Mucosa of descending colon (tissue), 3 donors: ENCODE data around the gene RPL26. TPM values are rescaled to one million over a fixed set of nuclear protein-coding genes. Genes with fewer than 3 reads are reported as not detected.

Experiments
- ATAC-seq: fragments of 200-7000 bp; cut with Tn5 transposase; one replicate; pipeline ENCODE4 v1.9.1; 2020; ENCODE audit warnings: mild to moderate bottlenecking, moderate library complexity
- DNase-seq, 3 donors: peaks; one replicate each; pipeline ENCODE4 v3.0.0-alpha.2; 2020
- H3K36me3 ChIP-seq: fragments of 200-600 bp; one replicate; pipeline ENCODE4 v1.8.0; 2021; ENCODE audit warnings: low read depth, mild to moderate bottlenecking
- H3K4me1 ChIP-seq: fragments of 200-600 bp; one replicate; pipeline ENCODE4 v1.8.0; 2021; ENCODE audit warnings: low read depth, mild to moderate bottlenecking
- H3K4me3 ChIP-seq: fragments of 200-600 bp; one replicate; pipeline ENCODE4 v1.8.0; 2021; ENCODE audit warnings: mild to moderate bottlenecking
- H3K9me3 ChIP-seq: fragments of 200-600 bp; one replicate; pipeline ENCODE4 v1.8.0; 2021; ENCODE audit warnings: mild to moderate bottlenecking
- intact Hi-C, 2 donors: fragments of 100-400 bp; cut with DNase I in 1 of 2; cut with micrococcal nuclease in 1 of 2; formaldehyde crosslinking; loops; one replicate each; pipeline versions ENCODE4 v1.11.0 to v1.11.1; 2022; cut with DNase I, micrococcal nuclease
- total RNA-seq, 3 donors: library from RNA; stranded (reverse); fragmentation: NEBNext Ultra II Directional in 2 of 3; extraction: Animal tissue kit (Norgen Biotek cat#: 25700) in 2 of 3; gene quantifications; one replicate each; pipeline versions ENCODE4 v1.2.1 to v1.2.4, GENCODE V29; 2021 to 2023
- TF ChIP-seq, protein P1 (sequence below): fragments of 200-600 bp; IDR thresholded peaks from one replicate; pipeline ENCODE4 v1.8.0; 2022; ENCODE audit warnings: antibody characterized with exemption, mild to moderate bottlenecking
- donor health status: DM: no; HTN: no; CAD: no; lungs with moderate emphysema.
- donor health status: DM: no; HTN: no; CAD: no.
- donor health status: DM: no; HTN: yes; CAD: no.

Gene RPL26
- total RNA-seq, 3 donors from 2014 or later = 1,217 to 1,361 (median 1,229) TPM

DNA sequence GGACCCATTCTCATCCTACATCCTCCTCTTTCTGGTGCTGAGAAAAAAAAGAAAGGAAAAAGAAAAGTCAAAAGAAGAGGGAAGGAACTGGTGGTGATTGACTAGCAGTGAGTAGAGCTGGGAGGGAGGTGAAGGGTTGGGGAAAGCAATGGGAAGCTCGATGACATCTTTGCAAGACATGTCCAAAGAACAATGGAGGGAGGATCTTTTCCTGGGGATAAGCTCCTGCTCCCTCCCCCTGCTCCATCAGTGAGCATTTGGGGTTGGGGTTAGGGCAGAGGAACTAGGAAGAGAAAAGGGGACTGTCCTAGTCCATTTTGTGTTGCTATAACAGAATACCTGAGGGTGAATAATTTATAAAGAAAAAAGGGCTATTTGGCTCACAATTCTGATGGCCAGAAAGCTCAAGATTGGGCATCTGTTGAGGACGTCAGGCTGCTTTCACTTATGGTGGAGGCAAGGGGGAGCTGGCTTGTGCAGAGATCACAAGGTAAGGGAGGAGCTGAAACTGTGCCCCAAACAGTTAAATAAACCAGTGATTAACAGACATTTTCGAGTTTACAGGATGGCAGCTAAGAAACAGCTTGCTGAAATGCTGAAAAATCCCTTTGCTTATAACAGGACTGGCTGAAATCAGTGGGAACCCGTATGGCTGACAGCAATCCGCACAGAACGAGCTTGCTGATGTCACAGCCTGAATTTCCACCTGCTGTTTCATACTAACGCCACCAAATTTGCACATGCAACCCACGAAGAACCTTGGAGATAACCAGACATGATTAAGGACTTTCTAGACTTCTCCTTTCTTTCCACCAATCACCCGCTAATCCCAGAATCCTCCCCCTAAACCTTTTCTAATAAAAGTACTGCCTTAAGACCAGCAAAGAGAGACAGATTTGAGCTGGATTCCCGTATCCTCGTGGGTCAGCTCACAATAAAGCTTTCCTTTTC is 44.9 kb downstream of the RPL26 start:
- H3K4me1 ChIP-seq = no peaks in the 10 kb centered on the region
- no peaks in the 10 kb centered on the region for H3K36me3 ChIP-seq
- no peaks in the 10 kb centered on the region for H3K9me3 ChIP-seq
- ATAC-seq = no peak
- TF ChIP-seq, protein P1, sequence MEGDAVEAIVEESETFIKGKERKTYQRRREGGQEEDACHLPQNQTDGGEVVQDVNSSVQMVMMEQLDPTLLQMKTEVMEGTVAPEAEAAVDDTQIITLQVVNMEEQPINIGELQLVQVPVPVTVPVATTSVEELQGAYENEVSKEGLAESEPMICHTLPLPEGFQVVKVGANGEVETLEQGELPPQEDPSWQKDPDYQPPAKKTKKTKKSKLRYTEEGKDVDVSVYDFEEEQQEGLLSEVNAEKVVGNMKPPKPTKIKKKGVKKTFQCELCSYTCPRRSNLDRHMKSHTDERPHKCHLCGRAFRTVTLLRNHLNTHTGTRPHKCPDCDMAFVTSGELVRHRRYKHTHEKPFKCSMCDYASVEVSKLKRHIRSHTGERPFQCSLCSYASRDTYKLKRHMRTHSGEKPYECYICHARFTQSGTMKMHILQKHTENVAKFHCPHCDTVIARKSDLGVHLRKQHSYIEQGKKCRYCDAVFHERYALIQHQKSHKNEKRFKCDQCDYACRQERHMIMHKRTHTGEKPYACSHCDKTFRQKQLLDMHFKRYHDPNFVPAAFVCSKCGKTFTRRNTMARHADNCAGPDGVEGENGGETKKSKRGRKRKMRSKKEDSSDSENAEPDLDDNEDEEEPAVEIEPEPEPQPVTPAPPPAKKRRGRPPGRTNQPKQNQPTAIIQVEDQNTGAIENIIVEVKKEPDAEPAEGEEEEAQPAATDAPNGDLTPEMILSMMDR = no peak
- intact Hi-C loops = no loop called here
- DNase-seq = no peak
- no peak overlapping the region for H3K4me3 ChIP-seq

DNA sequence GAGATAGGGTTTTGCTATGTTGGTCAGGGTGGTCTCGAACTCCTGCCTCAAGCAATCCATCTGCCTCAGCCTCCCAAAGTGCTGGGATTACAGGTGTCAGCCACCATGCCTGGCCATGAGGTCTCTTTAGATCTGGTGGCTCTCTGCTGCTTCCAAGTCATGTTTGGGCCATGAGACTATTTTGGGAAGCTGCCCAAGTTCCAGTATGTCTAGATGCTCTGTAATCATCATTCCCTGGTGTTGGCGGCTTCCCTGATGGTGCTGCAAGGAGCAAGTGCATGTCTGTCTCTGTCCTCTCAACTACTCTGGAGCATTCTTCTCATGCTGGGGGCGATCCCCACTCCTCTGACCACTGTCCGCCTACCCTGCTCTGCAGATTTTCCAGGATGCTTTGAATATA is 49.7 kb downstream of the RPL26 start:
- intact Hi-C loops = no loop called here

DNA sequence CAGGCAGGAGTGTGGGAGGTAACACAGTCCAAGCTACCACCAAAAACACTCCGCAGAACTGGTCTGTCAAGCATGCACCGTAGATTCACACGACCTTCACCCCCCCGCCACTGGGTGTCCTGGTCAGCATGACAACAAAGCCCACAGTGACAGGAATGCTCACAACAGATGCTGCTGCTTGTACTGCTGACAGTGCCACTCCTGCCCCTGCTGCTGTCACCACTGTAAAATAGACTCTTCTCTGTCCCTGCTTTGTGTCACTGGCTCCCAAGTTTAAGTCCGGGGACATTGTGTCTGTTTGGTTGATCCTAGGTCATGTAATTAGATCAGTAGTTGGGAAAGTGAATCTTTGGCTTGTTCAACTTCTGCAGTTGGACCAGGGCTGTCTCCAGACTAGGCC is 50.3 kb downstream of the RPL26 start:
- ATAC-seq (no peak), DNase-seq (no peak)
- TF ChIP-seq, protein P1 = no peak

More for the DNA sequence above, 49.7 kb downstream of the RPL26 start:
- Histone ChIP-seq H3K36me3 (no peaks in the 10 kb centered on the region), H3K9me3 (no peaks in the 10 kb centered on the region), H3K4me1 (no peaks in the 10 kb centered on the region), H3K4me3 (no peak overlapping the region)
- ATAC-seq = no peak
- no peak for DNase-seq
- TF ChIP-seq, protein P1 = no peak

DNA sequence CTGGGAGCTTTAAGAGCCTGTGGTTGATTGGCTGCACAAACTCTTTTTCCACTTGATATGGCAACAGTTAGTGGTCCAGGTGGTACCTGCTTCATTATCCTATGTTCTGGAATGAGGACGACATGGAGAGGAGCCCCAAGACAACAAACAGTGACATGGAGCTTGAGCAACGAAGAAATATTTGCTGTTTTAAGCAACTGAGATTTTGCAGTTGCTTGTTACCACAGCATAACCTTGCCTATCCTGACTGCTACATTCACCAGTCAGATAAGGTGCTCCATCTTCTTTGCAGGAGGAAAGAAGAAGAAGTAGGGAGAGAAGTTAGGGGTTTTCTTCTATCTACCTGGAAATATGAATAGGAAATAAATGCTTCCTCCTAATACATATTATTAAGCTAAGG is 50.9 kb downstream of the RPL26 start:
- TF ChIP-seq, protein P1 = no peak
- no peak for ATAC-seq

More for the DNA sequence above, 50.3 kb downstream of the RPL26 start:
- no peaks in the 10 kb centered on the region for H3K36me3 ChIP-seq
- no peak overlapping the region for H3K4me3 ChIP-seq
- no peaks in the 10 kb centered on the region for H3K4me1 ChIP-seq
- no peaks in the 10 kb centered on the region for H3K9me3 ChIP-seq
- intact Hi-C loops = no loop called here

More for the DNA sequence above, 50.9 kb downstream of the RPL26 start:
- Histone ChIP-seq H3K4me3 (no peak overlapping the region), H3K36me3 (no peaks in the 10 kb centered on the region), H3K4me1 (no peaks in the 10 kb centered on the region), H3K9me3 (no peaks in the 10 kb centered on the region)
- no peak for DNase-seq
- intact Hi-C loops = no loop called here

Other genes with a start within 250 kb of the RPL26 start
- gene PER1, start 230.8 kb downstream of the RPL26 start, total RNA-seq = 100 to 1,000 TPM in 1 of 3 donors, 10 to 100 TPM in 2; 14.9 to 185 (median 84.0) TPM
- gene VAMP2, start 220.2 kb downstream of the RPL26 start, total RNA-seq = 10 to 100 TPM; 56.4 to 77.2 (median 62.8) TPM
- 10 to 100 TPM in 1 of 3 donors, 1 to 10 TPM in 2; 8.0 to 19.1 (median 9.6) TPM for gene TMEM107, start 206.8 kb downstream of the RPL26 start, total RNA-seq
- 10 to 100 TPM; 10.5 to 11.4 (median 11.0) TPM for gene BORCS6, start 193.0 kb downstream of the RPL26 start, total RNA-seq
- 10 to 100 TPM in 1 of 3 donors, 1 to 10 TPM in 2; 5.2 to 27.3 (median 5.7) TPM for gene AURKB, start 172.6 kb downstream of the RPL26 start, total RNA-seq
- 10 to 100 TPM; 35.6 to 59.6 (median 57.7) TPM for gene CTC1, start 135.1 kb downstream of the RPL26 start, total RNA-seq
- gene PFAS, start 133.9 kb downstream of the RPL26 start, total RNA-seq = 10 to 100 TPM; 18.7 to 31.7 (median 30.1) TPM
- 10 to 100 TPM; 11.5 to 26.9 (median 15.5) TPM for gene RANGRF, start 94.5 kb downstream of the RPL26 start, total RNA-seq
- gene SLC25A35, start 87.8 kb downstream of the RPL26 start, total RNA-seq = 10 to 100 TPM in 1 of 3 donors, 1 to 10 TPM in 2; 8.4 to 10.3 (median 9.3) TPM
- gene ARHGEF15, start 73.0 kb downstream of the RPL26 start, total RNA-seq = 1 to 10 TPM; 2.1 to 3.0 (median 2.8) TPM
- gene ODF4, start 43.4 kb downstream of the RPL26 start, total RNA-seq = not detected
- gene RNF222, start 14.6 kb upstream of the RPL26 start, total RNA-seq = not detected
- 10 to 100 TPM; 57.5 to 80.5 (median 63.6) TPM for gene NDEL1, start 52.7 kb upstream of the RPL26 start, total RNA-seq
- gene MYH10, start 247.5 kb upstream of the RPL26 start, total RNA-seq = 10 to 100 TPM in 2 of 3 donors, 1 to 10 TPM in 1; 4.3 to 23.8 (median 10.1) TPM